NCI-H2081 treated with DMSO at 0.1 percent for 48 hours (cell line): ENCODE measurements around the gene FXR1.

Experiments
- DNase-seq: peaks from one replicate; lab custom pipeline; 2025; lab: John Stamatoyannopoulos, UW

The FXR1 gene

DNA sequence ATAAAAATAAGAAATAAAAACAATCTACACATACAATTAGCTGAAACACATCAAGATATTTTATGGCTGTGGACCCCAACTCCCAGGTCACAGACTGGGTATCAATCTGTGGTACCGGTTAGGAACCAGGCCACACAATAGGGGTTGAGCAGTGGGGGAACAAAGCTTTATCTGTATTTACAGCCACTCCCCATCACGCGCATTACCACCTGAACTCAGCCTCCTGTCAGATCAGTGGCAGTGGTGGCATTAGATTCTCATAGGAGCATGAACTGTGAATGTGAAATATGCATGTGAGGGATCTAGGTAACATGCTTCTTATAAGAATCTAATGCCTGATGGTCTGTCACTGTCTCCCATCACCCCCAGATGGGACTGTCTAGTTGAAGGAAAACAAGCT, 94.8 kb downstream of the FXR1 start:
- no peak for DNase-seq

DNA sequence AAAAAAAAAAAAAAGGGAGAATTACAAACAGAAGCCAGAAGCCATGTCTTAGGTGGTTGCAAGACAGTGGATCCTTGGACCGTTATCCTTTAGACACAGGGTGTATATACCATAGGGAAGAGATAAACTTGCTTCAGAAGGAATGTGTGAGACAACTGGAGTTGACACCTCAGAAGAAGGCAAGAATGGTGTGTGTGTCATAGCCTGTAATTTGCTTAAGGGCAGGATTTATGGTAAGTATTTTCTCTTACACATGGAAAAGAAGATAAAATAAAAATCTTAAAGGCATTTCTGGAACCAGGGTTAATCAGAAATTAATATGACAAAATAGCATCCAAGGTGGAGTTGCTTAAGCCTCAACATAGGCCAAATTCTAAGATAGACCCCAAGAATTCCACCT, 96.3 kb downstream of the FXR1 start:
- no peak for DNase-seq

DNA sequence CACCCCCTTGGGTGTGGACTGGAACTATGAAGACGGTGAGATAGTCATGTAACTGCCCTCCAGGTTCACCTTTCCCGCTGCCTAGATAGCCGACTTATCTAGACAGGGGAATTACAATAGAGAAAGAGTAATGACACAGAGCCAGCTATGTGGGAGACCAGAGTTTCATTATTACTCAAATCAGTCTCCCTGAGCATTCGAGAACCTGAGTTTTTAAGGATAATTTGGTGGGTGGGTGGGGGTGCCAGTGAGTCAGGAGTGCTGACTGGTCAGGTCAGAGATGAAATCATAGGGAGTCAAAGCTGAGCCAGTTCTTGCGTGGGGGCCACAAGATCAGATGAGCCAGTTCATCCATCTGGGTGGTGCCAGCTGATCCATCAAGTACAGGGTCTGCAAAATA, 96.8 kb downstream of the FXR1 start:
- DNase-seq: no peak

DNA sequence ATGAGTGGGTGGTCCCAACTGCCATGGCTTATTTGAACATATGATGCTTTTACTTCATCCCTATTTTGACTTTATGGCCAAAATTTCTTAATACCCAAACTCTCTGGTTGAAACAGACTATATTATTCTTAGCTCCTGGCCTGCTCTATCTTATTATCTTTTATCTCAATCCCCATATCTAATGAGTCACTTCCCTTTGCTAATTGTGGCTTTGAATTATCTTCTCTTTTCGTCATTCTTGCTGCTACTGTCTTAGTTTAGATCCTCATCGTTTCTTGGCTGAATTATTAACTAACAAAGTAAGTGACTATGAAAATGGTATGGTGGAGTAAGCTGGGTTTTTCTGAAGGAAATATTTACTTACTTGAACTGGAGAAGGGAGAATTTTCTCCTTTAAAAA, 105.2 kb downstream of the FXR1 start:
- no peak for DNase-seq

DNA sequence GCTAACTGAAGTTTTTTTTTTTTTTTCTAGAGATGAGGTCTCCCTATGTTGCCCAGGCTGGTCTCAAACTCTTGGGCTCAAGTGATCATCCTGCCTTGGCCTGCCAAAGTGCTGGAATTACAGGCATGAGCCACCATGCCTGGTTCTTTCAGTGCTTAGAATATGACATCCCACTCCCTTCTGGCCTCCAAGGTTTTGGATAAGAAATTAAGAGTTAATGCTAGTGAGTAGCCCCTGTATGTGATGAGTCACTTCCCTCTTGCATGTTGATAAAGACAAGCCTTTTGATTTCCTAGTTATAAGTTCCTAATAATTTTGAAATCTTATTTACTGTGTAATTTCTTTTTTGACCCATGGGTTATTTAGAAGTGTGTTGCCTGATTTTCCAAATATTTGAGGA, 112.7 kb downstream of the FXR1 start:
- no peak for DNase-seq

DNA sequence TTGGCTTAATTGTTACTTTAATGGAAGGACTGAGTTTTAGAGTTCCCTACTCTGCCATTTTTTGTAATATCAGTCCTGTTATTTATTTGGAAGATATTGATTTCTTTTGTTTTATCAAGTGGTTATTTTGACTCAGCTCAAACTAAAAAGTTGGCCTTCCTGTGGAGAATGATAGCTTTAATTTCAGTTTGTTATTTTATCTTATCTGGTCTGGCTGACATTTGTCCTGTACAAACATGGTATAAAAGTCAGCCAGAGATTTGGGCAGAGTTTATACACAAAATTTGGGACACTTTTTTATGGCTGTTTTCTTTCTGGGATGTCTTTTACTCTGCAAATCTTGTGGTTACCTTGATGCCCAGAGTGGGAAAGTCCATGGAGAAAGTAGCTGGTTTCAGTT, 118.5 kb downstream of the FXR1 start:
- DNase-seq: no peak
